K562 (cell line): ENCODE measurements around the gene CD22. TPM values are rescaled to one million over a fixed set of nuclear protein-coding genes. Genes with fewer than 3 reads are reported as not detected.

Experiments used
- CXXC5 ChIP-seq: fragments of 250-450 bp; sonication (Bioruptor Pico); IDR thresholded peaks from 2 replicates; pipeline ENCODE4 v1.8.0; 2022; ENCODE audit warnings: inconsistent platforms, mild to moderate bottlenecking, moderate library complexity
- NFIC ChIP-seq: fragments of 450-650 bp; IDR thresholded peaks from 2 replicates; pipeline ENCODE4 v1.6.1; 2017; ENCODE audit warnings: mild to moderate bottlenecking, inconsistent platforms
- SIN3A ChIP-seq, 2 experiments: fragments of 150-350 bp in 1 of 2; IDR thresholded peaks; 2 replicates each; pipeline ENCODE4 v1.6.1; 2011 to 2016; ENCODE audit warnings: borderline replicate concordance in 2 of 2, low read depth in 2 of 2, low read length in 2 of 2, mild to moderate bottlenecking in 2 of 2, moderate library complexity in 2 of 2; ENCODE audit not compliant: control insufficient read depth in 1 of 2
- SMARCB1 ChIP-seq: IDR thresholded peaks from 2 replicates; pipeline ENCODE4 v1.6.1; 2011; ENCODE audit warnings: improper control_type of control experiment, low read depth; ENCODE audit not compliant: insufficient read length
- TBL1XR1 ChIP-seq, 2 experiments: IDR thresholded peaks; 2 replicates each; pipeline ENCODE4 v1.6.1; 2012; ENCODE audit warnings: improper control_type of control experiment in 2 of 2, low read length in 2 of 2, mild to moderate bottlenecking in 1 of 2
- ZNF184 ChIP-seq: sonication (generic); formaldehyde crosslinking; IDR thresholded peaks from 2 replicates; pipeline ENCODE4 v1.5.0; 2020; ENCODE audit warnings: missing genetic modification reagents
- ZNF24 ChIP-seq: fragments of 450-650 bp; IDR thresholded peaks from 2 replicates; pipeline ENCODE4 v1.6.1; 2016
- ZNF316 ChIP-seq: fragments of 450-650 bp; IDR thresholded peaks from 2 replicates; pipeline ENCODE4 v1.6.1; 2016
- polyA plus RNA-seq, 8 experiments: library from polyadenylated mRNA; depleted of rRNA in 4 of 8; stranded (reverse) in 5 of 8; unstranded in 3 of 8; fragments of >200 nt; fragmentation: Nextera tagmentation in 2 of 8; fragmentation: Illumina TruSeq in 1 of 8; extraction: Ambion mirVana in 2 of 8; extraction: Trizol in 1 of 8; gene quantifications; 2 replicates each; pipeline versions ENCODE4 v1.2.1 to v1.2.3, GENCODE V29; 2011 to 2014; ENCODE audit warnings: inconsistent platforms in 1 of 8, missing spikeins in 1 of 8
- total RNA-seq, 7 experiments: library from RNA; depleted of rRNA in 6 of 7; stranded (reverse); fragments of >200 nt in 6 of 7; fragmentation: Illumina TruSeq in 2 of 7; extraction: Trizol in 2 of 7; gene quantifications; 2 replicates each; pipeline versions ENCODE4 v1.2.1 to v1.2.3, GENCODE V29; 2011 to 2021; ENCODE audit warnings: low replicate concordance in 1 of 7
- TF ChIP-seq, protein P1 (sequence below): fragments of 450-650 bp; formaldehyde crosslinking; conservative IDR thresholded peaks from 2 replicates; pipeline ENCODE4 v1.4.0; 2022; ENCODE audit warnings: mild to moderate bottlenecking, missing genetic modification characterization
- TF ChIP-seq, protein P2 (sequence below): fragments of 250-450 bp; sonication (Bioruptor Pico); IDR thresholded peaks from 2 replicates; pipeline ENCODE4 v1.8.0; 2021; ENCODE audit warnings: mild to moderate bottlenecking, moderate library complexity

CD22 gene
- total and polyA plus RNA-seq, 9 of the 15 experiments (the other 6 are each of a cell fraction or from before 2014, with no cell fraction given): 0.29 to 5.0 (median 3.5) TPM

- TF ChIP-seq SMARCB1 (no peak), SIN3A (IDR thresholded peaks at IDR 0.05; ENCODE audit: borderline replicate concordance in 2 of 2, control insufficient read depth in 1 of 2, low read depth in 2 of 2, low read length in 2 of 2) (no peak), NFIC (peak; percentile 91), ZNF184 (CRISPR knock-in tag) (no peak), CXXC5 (CRISPR knock-in tag) (peak; percentile 17; the same call in 1 of the 2 replicates), ZNF316 (0 out of 2 replicates have a peak, but pooled peaks have one; percentile 4), ZNF24 (no peak), TBL1XR1 (IDR thresholded peaks at IDR 0.05; ENCODE audit: low read length in 2 of 2) (no peak)
- TF ChIP-seq, protein P1, sequence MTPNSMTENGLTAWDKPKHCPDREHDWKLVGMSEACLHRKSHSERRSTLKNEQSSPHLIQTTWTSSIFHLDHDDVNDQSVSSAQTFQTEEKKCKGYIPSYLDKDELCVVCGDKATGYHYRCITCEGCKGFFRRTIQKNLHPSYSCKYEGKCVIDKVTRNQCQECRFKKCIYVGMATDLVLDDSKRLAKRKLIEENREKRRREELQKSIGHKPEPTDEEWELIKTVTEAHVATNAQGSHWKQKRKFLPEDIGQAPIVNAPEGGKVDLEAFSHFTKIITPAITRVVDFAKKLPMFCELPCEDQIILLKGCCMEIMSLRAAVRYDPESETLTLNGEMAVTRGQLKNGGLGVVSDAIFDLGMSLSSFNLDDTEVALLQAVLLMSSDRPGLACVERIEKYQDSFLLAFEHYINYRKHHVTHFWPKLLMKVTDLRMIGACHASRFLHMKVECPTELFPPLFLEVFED (CRISPR knock-in tag): no peak
- TF ChIP-seq, protein P2, sequence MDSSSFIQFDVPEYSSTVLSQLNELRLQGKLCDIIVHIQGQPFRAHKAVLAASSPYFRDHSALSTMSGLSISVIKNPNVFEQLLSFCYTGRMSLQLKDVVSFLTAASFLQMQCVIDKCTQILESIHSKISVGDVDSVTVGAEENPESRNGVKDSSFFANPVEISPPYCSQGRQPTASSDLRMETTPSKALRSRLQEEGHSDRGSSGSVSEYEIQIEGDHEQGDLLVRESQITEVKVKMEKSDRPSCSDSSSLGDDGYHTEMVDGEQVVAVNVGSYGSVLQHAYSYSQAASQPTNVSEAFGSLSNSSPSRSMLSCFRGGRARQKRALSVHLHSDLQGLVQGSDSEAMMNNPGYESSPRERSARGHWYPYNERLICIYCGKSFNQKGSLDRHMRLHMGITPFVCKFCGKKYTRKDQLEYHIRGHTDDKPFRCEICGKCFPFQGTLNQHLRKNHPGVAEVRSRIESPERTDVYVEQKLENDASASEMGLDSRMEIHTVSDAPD (CRISPR knock-in tag): no peak
Observed at GRCh38 chr19:35346193-35347052, 17.4 kb downstream of the CD22 start (continued).
